GM19099 (cell line): ENCODE measurements around the gene SPTBN1.

Experiments used
- POLR2A ChIP-seq: IDR thresholded peaks from 3 replicates; pipeline ENCODE4 v1.6.1; 2011; ENCODE audit warnings: low read depth; ENCODE audit not compliant: insufficient read length; ENCODE audit errors: extremely low read depth

The SPTBN1 gene

DNA sequence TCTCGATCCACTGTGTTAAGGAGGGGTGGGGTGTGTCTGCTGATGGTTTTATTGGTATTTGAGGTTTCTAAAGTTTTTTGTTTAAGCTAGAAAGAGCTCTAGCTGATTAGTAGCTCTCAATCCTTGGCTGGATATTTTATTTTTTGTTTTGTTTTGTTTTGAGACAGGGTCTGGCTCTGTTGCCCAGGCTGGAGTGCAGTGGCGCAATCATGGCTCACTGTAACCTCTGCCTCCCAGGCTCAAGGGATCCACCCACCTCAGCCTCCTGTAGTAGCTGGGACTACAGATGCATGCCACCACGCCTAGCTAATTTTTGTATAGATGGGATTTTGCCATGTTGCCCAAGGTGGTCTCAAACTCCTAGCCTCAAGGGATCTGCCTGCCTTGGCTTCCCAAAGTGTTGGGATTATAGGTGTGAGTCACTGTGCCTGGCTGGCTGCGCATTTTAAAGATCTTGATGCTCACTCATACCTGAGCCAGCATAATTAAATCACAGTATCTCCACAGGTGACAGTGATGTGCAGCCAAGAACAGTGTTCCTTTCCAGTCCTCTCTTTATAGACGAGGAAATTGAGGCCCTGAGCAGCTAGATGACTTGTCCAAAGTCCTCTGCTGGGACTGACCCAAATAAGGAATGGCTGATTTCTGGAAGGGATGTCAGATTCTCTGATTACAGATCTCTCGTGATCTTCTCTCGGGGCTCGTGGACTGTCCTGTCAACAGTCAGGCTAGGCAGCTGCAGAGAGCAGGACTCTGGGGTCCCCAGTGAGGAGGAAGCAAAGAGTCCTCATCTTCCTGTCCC lies 44.5 kb downstream of the SPTBN1 start:
- TF ChIP-seq POLR2A: no peak

DNA sequence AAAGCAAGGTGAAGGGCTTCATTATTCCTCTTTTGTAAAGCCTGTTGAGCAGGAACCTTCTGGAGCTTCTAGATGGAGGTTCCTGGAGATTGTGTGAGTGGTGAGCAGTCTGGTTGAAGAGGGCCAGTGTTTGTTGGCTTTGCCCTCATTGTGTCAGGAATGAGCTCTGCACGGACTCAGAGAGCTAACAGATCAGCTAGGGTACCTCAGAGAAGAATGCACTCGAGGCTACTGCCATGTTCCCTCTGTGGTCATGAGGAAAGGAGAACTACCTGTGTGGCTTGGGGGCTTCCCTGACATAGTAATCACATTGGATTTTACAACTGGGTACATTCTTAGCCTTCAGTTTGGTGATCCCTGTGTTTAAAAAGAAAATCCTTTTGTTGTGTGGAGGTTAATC lies 46.6 kb downstream of the SPTBN1 start:
- no peak for TF ChIP-seq POLR2A

GRCh38 chr2:54503192-54503591 lies 47.1 kb downstream of the SPTBN1 start:
- no peak for TF ChIP-seq POLR2A

- no peak for TF ChIP-seq POLR2A
Observed at GRCh38 chr2:54503828-54504227, 47.7 kb downstream of the SPTBN1 start.

GRCh38 chr2:54504866-54505265 lies 48.7 kb downstream of the SPTBN1 start:
- TF ChIP-seq POLR2A: no peak

GRCh38 chr2:54508541-54508940 lies 52.4 kb downstream of the SPTBN1 start:
- no peak for TF ChIP-seq POLR2A

- TF ChIP-seq POLR2A: no peak
Observed at GRCh38 chr2:54510916-54511315, 54.8 kb downstream of the SPTBN1 start.

DNA sequence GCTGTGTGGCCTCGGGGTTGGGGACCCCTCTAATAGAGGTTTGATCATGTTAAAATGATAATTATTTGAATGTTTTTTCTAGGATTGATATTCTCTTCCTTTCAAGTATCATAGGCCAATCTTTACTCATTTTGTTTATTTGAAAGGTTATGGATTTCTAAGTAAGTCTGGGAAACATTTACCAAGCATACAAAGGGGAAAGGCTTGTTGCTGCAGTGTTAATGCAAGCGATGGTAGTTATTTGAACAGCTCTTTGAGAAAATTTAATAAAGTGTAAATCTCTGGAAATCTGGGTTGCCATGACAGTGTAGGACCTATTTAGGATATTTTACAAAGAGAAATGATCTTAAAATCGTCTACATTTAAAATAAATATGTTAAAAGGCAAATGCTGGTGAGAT lies 56.1 kb downstream of the SPTBN1 start:
- TF ChIP-seq POLR2A: no peak

- no peak for TF ChIP-seq POLR2A
Observed at GRCh38 chr2:54512663-54513362, 56.7 kb downstream of the SPTBN1 start.

DNA sequence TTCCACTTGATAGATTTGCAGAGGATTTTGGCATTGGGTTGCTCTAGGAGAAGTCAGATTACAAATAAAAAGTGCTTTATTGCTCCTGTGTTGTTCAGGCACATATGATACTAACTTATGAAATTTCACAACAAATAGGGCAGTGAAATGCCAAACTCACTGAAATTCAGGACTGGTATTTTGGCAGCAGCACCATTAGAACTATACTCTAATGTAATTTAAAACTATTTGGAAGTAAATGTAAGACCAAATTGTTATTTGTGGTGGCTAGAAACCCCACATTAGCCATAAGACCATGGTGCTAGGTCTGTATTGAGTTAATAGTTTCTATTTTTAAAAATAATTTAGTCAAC lies 57.2 kb downstream of the SPTBN1 start:
- no peak for TF ChIP-seq POLR2A

DNA sequence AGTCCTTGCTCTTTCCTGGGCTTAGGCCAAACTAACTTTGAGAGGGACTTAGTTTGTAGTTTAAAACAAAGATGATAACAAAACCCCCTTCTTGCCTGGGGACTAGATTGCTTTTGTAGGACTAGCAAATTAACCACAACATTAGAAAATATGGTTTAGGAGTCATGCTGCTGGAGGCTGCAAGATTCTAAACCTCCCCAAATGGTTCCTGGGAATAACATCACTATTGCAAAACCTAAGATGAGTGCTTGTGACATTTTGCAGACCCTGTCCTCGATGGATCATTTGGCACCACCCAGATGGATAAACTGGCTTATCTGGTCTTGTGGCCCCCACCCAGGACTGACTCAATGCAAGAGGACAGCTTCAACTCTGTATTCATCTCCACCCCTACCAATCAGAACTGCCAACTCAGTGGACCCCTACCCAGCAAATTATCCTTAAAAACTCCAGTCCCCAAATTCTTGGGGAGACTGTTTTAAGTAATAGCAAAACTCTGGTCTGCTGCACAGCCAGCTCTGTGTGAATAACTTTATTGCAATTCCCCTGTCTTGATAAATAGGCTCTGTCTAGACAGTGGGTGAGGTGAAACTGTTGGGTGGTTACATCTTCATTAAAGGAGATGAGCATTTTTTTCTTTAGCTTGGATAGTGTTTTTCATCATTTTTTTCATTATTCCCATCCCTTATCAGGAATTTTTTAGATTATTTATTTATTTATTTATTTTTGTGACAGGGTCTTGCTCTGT lies 58.9 kb downstream of the SPTBN1 start:
- TF ChIP-seq POLR2A: no peak

GRCh38 chr2:54516842-54517241 lies 60.7 kb downstream of the SPTBN1 start:
- TF ChIP-seq POLR2A: no peak

DNA sequence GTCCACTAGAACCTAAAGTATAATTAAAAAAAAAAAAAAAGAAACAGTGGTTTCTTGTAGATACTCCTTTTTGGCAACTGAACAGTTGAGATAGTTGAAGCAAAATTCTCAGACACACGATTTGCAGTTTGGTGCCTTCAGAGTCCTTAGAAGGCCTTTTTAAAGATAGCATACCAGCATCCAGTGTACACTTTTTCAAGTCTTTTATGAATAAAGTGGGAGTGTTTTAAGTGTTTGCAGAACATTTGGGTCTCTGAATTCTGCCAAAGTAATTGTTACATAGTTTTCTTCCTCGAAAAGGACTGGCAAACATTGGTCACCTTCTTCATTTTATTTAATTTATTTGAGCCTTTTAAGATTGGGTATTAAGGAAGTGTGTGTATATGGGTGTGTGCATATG lies 62.3 kb downstream of the SPTBN1 start:
- no peak for TF ChIP-seq POLR2A

DNA sequence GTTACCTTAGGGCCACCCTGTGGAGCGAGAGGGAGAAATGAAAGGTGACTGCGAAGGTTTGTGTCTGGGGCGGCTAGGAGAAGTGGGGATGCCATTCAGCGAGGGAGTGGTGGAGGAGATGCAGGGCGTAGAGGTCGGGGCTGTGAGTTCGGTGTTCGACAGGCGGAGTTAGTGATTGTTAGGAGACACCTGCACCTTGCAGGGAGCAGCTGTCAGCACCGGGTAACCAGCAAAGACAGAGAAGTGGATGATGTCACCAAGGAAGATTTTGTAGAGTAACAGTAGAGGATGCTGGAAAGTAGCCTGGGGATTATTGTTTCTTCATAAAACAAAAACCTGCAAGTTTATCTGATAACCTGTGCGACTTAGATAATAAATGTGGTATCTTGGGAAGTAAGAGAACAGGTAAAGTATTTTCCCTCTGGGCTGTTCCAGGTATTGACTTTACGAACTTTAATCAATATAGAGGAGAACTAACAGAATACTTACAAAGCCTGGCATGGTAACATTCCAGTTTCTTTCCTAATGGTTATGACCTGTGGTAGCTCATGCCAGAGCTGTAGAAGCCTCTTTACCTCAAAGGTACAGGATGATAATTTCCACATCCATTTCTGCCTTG lies 63.8 kb downstream of the SPTBN1 start:
- TF ChIP-seq POLR2A: no peak

GRCh38 chr2:54520687-54521086 lies 64.6 kb downstream of the SPTBN1 start:
- no peak for TF ChIP-seq POLR2A

DNA sequence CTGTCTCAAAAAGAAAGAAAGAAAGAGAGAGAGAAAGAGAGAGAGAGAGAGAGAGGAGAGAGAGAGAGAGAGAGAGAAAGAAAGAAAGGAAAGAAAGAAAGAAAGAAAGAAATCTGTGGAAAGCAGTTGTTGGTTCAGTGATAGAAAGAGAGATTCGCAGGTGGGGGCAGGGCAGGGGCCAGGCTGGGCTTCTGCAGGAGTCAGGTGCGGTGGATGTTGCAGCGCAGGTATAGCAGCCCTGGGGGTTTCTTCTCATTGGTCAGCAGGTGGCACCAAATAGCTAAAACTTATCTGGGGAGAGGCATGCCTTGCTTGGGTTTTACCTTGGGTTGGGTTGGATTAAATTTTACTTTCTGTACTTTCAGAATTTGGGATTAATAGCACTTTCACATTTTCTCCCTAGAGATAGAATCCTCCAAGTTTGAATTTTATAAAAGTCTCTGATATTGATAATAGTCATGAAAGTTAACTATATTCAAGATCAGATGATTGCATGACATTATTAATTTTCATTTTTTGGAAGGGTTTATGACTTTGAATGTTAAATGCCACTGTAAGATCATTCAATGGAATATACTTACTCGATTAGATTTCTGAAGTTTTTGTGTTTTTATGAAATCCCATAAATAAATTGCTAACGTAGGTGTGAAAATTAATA lies 66.6 kb downstream of the SPTBN1 start:
- TF ChIP-seq POLR2A: no peak
